HG03196 (cell line): Measurements from ENCODE around the gene SLC36A1.

ENCODE experiments used
- ATAC-seq: cut with Tn5 transposase; IDR thresholded peaks from one replicate; pipeline ENCODE4 v1.9.1; 2021; ENCODE audit not compliant: unreplicated experiment

Gene SLC36A1

GRCh38 chr5:151531581-151531980 lies 84.2 kb downstream of the SLC36A1 start:
- ATAC-seq: no peak

GRCh38 chr5:151532416-151532815 lies 85.0 kb downstream of the SLC36A1 start:
- no peak for ATAC-seq

GRCh38 chr5:151534350-151534749 lies 86.9 kb downstream of the SLC36A1 start:
- no peak for ATAC-seq

- no peak for ATAC-seq
These were observed 89.6 kb downstream of the SLC36A1 start for GRCh38 chr5:151537044-151537443.

GRCh38 chr5:151541571-151541970 lies 94.2 kb downstream of the SLC36A1 start:
- ATAC-seq: no peak
